K562 (cell line): ENCODE results near the gene IBA57. TPM values are rescaled to one million over a fixed set of nuclear protein-coding genes. Genes with fewer than 3 reads are reported as not detected.

Experiments
- ATAC-seq: fragments of 200-7000 bp; cut with Tn5 transposase; 3 replicates; pipeline ENCODE4 v1.9.1; 2020; ENCODE audit warnings: moderate library complexity
- BruUV-seq: library from RNA; stranded (reverse); fragments of 400-500 nt; replicated peaks from 2 replicates; lab custom pipeline; 2021; lab: Mats Ljungman, UMichigan
- CTCF ChIA-PET: fragments of 300-600 bp; formaldehyde crosslinking; extraction: SDS; loops from one replicate; lab custom pipeline; 2021; ENCODE audit warnings: low intra/inter-chr PET ratio; lab: Yijun Ruan, JAX
- POLR2A ChIA-PET: fragments of 300-600, 350-650 bp; sonication (Branson Sonifier 250); formaldehyde crosslinking; extraction: SDS; loops from one replicate; lab custom pipeline; 2021; ENCODE audit warnings: antibody characterized with exemption, inconsistent platforms; lab: Yijun Ruan, JAX
- DNase-seq, 4 experiments: peaks; one replicate each; pipeline versions ENCODE4 v3.0.0 to v3.0.0-alpha.2; 2011 to 2018; ENCODE audit warnings: low spot score in 3 of 4, mixed read lengths in 3 of 4; ENCODE audit errors: extremely low read depth in 1 of 4
- FAIRE-seq: peaks from 2 replicates; lab custom pipeline; 2011; peaks lifted over from hg19 to GRCh38; lab: Jason Lieb, UNC
- H2AFZ ChIP-seq: 2 replicates; pipeline ENCODE4 v1.6.0; 2011; ENCODE audit warnings: low read depth, low read length, control low read depth, inconsistent platforms
- H3K27ac ChIP-seq: fragments of 200-600 bp; 3 replicates; pipeline ENCODE4 v1.8.0; 2011; ENCODE audit warnings: low read depth, mild to moderate bottlenecking, control low read depth, inconsistent platforms, low read length, moderate library complexity, mixed read lengths; ENCODE audit errors: extremely low read depth
- H3K27me3 ChIP-seq, 2 experiments: fragments of 300-600 bp in 1 of 2; 2 replicates in 1 of 2; 3 replicates in 1 of 2; pipeline versions ENCODE4 v1.6.0 to v1.8.0; 2011; ENCODE audit warnings: inconsistent platforms in 2 of 2, low read length in 2 of 2, mild to moderate bottlenecking in 1 of 2, mixed read lengths in 1 of 2, moderate library complexity in 1 of 2; ENCODE audit not compliant: control insufficient read depth in 2 of 2, insufficient read depth in 2 of 2
- H3K36me3 ChIP-seq: fragments of 300-600 bp; 3 replicates; pipeline ENCODE4 v1.8.0; 2011; ENCODE audit warnings: mild to moderate bottlenecking, low read length, inconsistent platforms; ENCODE audit not compliant: control insufficient read depth, insufficient read depth
- H3K4me1 ChIP-seq, 2 experiments: fragments of 200-600 bp in 1 of 2; replicated peaks in 1 of 2; 2 replicates in 1 of 2; 3 replicates in 1 of 2; pipeline versions ENCODE4 v1.5.1 to v1.8.0; 2011; ENCODE audit warnings: inconsistent platforms in 2 of 2, low read length in 2 of 2, mild to moderate bottlenecking in 1 of 2, mixed read lengths in 1 of 2, moderate library complexity in 1 of 2; ENCODE audit not compliant: control insufficient read depth in 2 of 2, insufficient read depth in 2 of 2
- H3K4me2 ChIP-seq: 2 replicates; pipeline ENCODE4 v1.6.1; 2011; ENCODE audit warnings: low read length, control low read depth, inconsistent platforms, mixed read lengths; ENCODE audit not compliant: insufficient read depth
- H3K4me3 ChIP-seq: fragments of 200-600 bp; sonication (generic), shearing (Covaris generic); 2 replicates; pipeline ENCODE4 v1.5.1; 2016; ENCODE audit warnings: control low read depth, inconsistent platforms
- H3K79me2 ChIP-seq: fragments of 200-600 bp; 3 replicates; pipeline ENCODE4 v1.8.0; 2011; ENCODE audit warnings: low read length, inconsistent platforms; ENCODE audit not compliant: control insufficient read depth, insufficient read depth
- H3K9ac ChIP-seq, 2 experiments: 2 replicates each; pipeline versions ENCODE4 v1.6.0 to v1.6.1; 2011; ENCODE audit warnings: low read depth in 2 of 2, low read length in 2 of 2, control low read depth in 1 of 2, inconsistent platforms in 1 of 2, mild to moderate bottlenecking in 1 of 2, mixed read lengths in 1 of 2; ENCODE audit not compliant: insufficient read depth in 1 of 2
- H3K9me1 ChIP-seq: one replicate; pipeline ENCODE4 v1.6.0; 2011; ENCODE audit warnings: inconsistent platforms, mild to moderate bottlenecking, low read length, moderate library complexity; ENCODE audit not compliant: control insufficient read depth, insufficient read depth
- H3K9me3 ChIP-seq: replicated peaks from 2 replicates; pipeline ENCODE4 v1.5.1; 2011; ENCODE audit warnings: low read depth, low read length, inconsistent platforms; ENCODE audit not compliant: control insufficient read depth, insufficient read depth
- H4K20me1 ChIP-seq: replicated peaks from 2 replicates; pipeline ENCODE4 v1.6.1; 2011; ENCODE audit warnings: low read length, inconsistent platforms, mixed read lengths; ENCODE audit not compliant: control insufficient read depth, insufficient read depth
- CBFA2T3 ChIP-seq: fragments of 450-650 bp; IDR thresholded peaks from 2 replicates; pipeline ENCODE4 v1.6.1; 2017
- NR4A1 ChIP-seq, 2 experiments: fragments of 250-450 bp in 1 of 2; fragments of 450-650 bp in 1 of 2; sonication (Bioruptor Pico) in 1 of 2; IDR thresholded peaks; 2 replicates each; pipeline versions ENCODE4 v1.4.0 to v1.6.1; 2016 to 2020; ENCODE audit warnings: mild to moderate bottlenecking in 2 of 2, missing compliant biosample characterization in 1 of 2, missing genetic modification characterization in 1 of 2, moderate library complexity in 1 of 2
- RBM14 ChIP-seq: fragments of 200-400 bp; formaldehyde crosslinking; IDR thresholded peaks from 2 replicates; pipeline ENCODE4 v1.6.1; 2018; ENCODE audit warnings: low read depth, mild to moderate bottlenecking, low read length, moderate library complexity, borderline replicate concordance; ENCODE audit not compliant: insufficient read depth
- ZNF253 ChIP-seq: fragments of 250-450 bp; sonication (Bioruptor Pico); conservative IDR thresholded peaks from 2 replicates; pipeline ENCODE4 v1.6.1; 2021; ENCODE audit warnings: mild to moderate bottlenecking
- WGBS: fragments of 100-300 bp; shearing (Covaris generic); methylation state at CpG from one replicate; pipeline ENCODE4 v1.1.6; 2016; ENCODE audit warnings: low coverage, mixed read lengths; ENCODE audit not compliant: insufficient coverage; ENCODE audit errors: missing lambda C conversion rate; 5-methylcytosine and 5-hydroxymethylcytosine counted together
- in situ Hi-C: fragments of 300-500 bp; cut with MboI; formaldehyde crosslinking; loops from 4 replicates; pipeline ENCODE4 v1.15.0; 2018; ENCODE audit warnings: inconsistent platforms, mixed read lengths
- intact Hi-C: fragments of 100-400 bp; cut with micrococcal nuclease; formaldehyde crosslinking; loops from 2 replicates; pipeline ENCODE4 v1.14.2; 2022
- polyA plus RNA-seq, 8 experiments: library from polyadenylated mRNA; depleted of rRNA in 4 of 8; stranded (reverse) in 5 of 8; unstranded in 3 of 8; fragments of >200 nt; fragmentation: Nextera tagmentation in 2 of 8; fragmentation: Illumina TruSeq in 1 of 8; extraction: Ambion mirVana in 2 of 8; extraction: Trizol in 1 of 8; gene quantifications; 2 replicates each; pipeline versions ENCODE4 v1.2.1 to v1.2.3, GENCODE V29; 2011 to 2014; ENCODE audit warnings: inconsistent platforms in 1 of 8, missing spikeins in 1 of 8
- total RNA-seq, 7 experiments: library from RNA; depleted of rRNA in 6 of 7; stranded (reverse); fragments of >200 nt in 6 of 7; fragmentation: Illumina TruSeq in 2 of 7; extraction: Trizol in 2 of 7; gene quantifications; 2 replicates each; pipeline versions ENCODE4 v1.2.1 to v1.2.3, GENCODE V29; 2011 to 2021; ENCODE audit warnings: low replicate concordance in 1 of 7
- TF ChIP-seq, protein P1 (sequence below): fragments of 250-450 bp; sonication (Bioruptor Pico); IDR thresholded peaks from 2 replicates; pipeline ENCODE4 v1.5.0; 2021; ENCODE audit warnings: mild to moderate bottlenecking, borderline replicate concordance

The IBA57 gene
- total and polyA plus RNA-seq, 9 of the 15 experiments (the other 6 are each of a cell fraction or from before 2014, with no cell fraction given): 0.77 to 15.5 (median 2.7) TPM

DNA sequence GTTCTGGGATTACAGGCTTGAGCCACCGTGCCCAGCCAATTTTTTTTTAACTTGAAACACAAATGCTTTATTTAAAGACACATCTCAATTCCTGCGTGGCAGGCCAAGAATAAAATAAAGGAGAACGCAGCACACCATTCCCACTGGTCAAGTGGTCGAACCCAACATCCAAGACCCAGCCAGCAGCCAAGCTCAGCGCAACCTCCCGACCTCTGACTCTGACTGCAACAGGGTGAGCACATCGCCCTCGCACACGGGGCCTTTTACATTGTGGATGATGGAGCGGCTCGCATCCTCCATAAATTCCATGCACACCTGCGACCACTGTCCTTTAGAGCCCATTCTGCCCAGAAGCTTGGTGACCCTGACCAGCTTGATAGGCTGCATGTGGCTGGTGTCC, 31.0 kb upstream of the IBA57 start (continued):
- TF ChIP-seq, protein P1, sequence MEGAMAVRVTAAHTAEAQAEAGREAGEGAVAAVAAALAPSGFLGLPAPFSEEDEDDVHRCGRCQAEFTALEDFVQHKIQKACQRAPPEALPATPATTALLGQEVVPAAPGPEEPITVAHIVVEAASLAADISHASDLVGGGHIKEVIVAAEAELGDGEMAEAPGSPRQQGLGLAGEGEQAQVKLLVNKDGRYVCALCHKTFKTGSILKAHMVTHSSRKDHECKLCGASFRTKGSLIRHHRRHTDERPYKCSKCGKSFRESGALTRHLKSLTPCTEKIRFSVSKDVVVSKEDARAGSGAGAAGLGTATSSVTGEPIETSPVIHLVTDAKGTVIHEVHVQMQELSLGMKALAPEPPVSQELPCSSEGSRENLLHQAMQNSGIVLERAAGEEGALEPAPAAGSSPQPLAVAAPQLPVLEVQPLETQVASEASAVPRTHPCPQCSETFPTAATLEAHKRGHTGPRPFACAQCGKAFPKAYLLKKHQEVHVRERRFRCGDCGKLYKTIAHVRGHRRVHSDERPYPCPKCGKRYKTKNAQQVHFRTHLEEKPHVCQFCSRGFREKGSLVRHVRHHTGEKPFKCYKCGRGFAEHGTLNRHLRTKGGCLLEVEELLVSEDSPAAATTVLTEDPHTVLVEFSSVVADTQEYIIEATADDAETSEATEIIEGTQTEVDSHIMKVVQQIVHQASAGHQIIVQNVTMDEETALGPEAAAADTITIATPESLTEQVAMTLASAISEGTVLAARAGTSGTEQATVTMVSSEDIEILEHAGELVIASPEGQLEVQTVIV (CRISPR knock-in tag): no peak
- TF ChIP-seq RBM14 (no peak), ZNF253 (CRISPR knock-in tag) (no peak)
- TF ChIP-seq, all 486 proteins: peak for 0

DNA sequence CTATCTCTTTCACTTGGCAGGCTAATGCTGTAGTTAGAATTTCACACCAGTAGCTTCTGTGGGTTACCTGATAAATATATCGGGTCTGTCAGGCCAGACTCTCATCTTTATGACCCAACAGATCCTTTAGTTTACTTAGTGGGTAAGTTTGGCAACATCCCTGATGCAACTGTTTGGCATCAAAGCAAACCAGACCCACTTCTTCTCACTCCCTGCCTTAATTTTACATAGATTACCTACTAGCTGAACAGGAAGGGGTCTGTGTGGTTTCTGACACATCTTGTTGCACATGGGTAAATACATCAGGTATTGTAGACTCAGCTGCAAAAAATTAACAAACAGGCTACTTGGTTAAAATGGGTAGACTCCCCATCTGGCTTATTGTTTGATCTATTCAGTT, 28.7 kb upstream of the IBA57 start:
- ChIA-PET CTCF (no interaction called here), POLR2A (interaction anchor here (0.9 to 1.6 kb wide), 2 partner anchors 12 to 37 kb away, joined by 3 to 4 read pairs; no protein-coding TSS in a partner anchor)
- in situ Hi-C loops: loop anchor here (5.0 kb wide), 1 partner anchor 370 kb away; no protein-coding TSS in a partner anchor
- Histone ChIP-seq H3K79me2 (peaks cover 18% of the 10 kb centered on the region), H3K4me3 (no peak overlapping the region), H3K4me1 (peaks cover 19 to 33% of the 10 kb centered on the region in 2 experiments; a peak in 4 of 5 replicates), H3K27me3 (no peaks in the 10 kb centered on the region), H3K9ac (no peak overlapping the region), H3K4me2 (no peak overlapping the region), H3K9me3 (no peaks in the 10 kb centered on the region), H3K27ac (no peak overlapping the region), H4K20me1 (peaks cover 14% of the 10 kb centered on the region)
- BruUV-seq: no TSS peak
- ATAC-seq (no peak), DNase-seq (no peak)
- WGBS: 8% methylated on average over 1 of the region's 1 CpG
- intact Hi-C loops: no loop called here
- no peak for TF ChIP-seq NR4A1 (CRISPR knock-in tag; IDR thresholded peaks at IDR 0.05)
- no peak for TF ChIP-seq NR4A1 (tag; IDR thresholded peaks at IDR 0.05)
- peak; percentile 28 for TF ChIP-seq CBFA2T3
- TF ChIP-seq, all 486 proteins: peak for 1
- Histone ChIP-seq H3K36me3 (peaks cover 7% of the 10 kb centered on the region; the same call in 1 of the 3 replicates), H3K9me1 (no peaks in the 10 kb centered on the region), H2AFZ (0 out of 2 replicates have a peak overlapping the region, but pooled peaks have one; percentile 14)
- no peak for FAIRE-seq
